HCT116 (cell line): ENCODE data around the gene TMC1.

Experiments used
- CTCF ChIP-seq, 3 experiments: fragments of 200-600 bp in 1 of 3; sonication (generic) in 1 of 3; IDR thresholded peaks in 2 of 3; conservative IDR thresholded peaks in 1 of 3; 2 replicates each; pipeline ENCODE4 v1.5.1; 2012 to 2017; ENCODE audit warnings: low read depth in 2 of 3, low read length in 2 of 3, antibody characterized with exemption in 1 of 3, borderline replicate concordance in 1 of 3, control low read depth in 1 of 3, mild to moderate bottlenecking in 1 of 3, mixed read lengths in 1 of 3, mixed run types in 1 of 3, moderate library complexity in 1 of 3; ENCODE audit not compliant: insufficient read depth in 1 of 3
- EZH2phosphoT487 ChIP-seq: fragments of 200-600 bp; IDR thresholded peaks from 2 replicates; pipeline ENCODE4 v1.6.1; 2018; ENCODE audit warnings: antibody characterized with exemption, borderline replicate concordance

- no peak for TF ChIP-seq EZH2phosphoT487
- TF ChIP-seq CTCF (IDR thresholded peaks at IDR 0.05 in 2 of 3, conservative IDR thresholded peaks at IDR 0.05 in 1 of 3; ENCODE audit: borderline replicate concordance in 1 of 3, insufficient read depth in 1 of 3, low read depth in 2 of 3, low read length in 2 of 3) = 0 out of 6 replicates have a peak, but pooled peaks of 1 of the 3 experiments have one; percentile 12
Observed at GRCh38 chr9:72618811-72619210, 97.4 kb downstream of the TMC1 start.
